ENCODE results near the gene TARM1.
A peak's percentile ranks its signal among the peaks of the same experiment; 100 is the strongest.
"Not testable (repeated sequence)": the region's sequence is repeated elsewhere in the genome, so short reads cannot be mapped to it uniquely, and the experiment has no call there.

TARM1 gene

GRCh38 chr19:54096617-54097106 lies 15.5 kb upstream of the TARM1 start:
- Histone ChIP-seq H3K27ac (ENCODE audit: low read length) (no peak overlapping the region), H3K36me3 (ENCODE audit: control insufficient read depth, low read depth, low read length) (no peaks in the 10 kb centered on the region), H3K9me3 (ENCODE audit: control insufficient read depth, low read depth, low read length) (no peaks in the 10 kb centered on the region), H3K4me3 (ENCODE audit: low read length) (peak overlapping the region; percentile 59), H3K27me3 (ENCODE audit: control insufficient read depth, insufficient read depth, low read length) (peaks cover 29% of the 10 kb centered on the region), H3K4me1 (ENCODE audit: control insufficient read depth, low read depth, low read length) (peaks cover 8% of the 10 kb centered on the region), H3K9ac (ENCODE audit: low read length) (peak overlapping the region; percentile 42)

- H3K4me3 ChIP-seq (ENCODE audit: low read length) = peak overlapping the region; percentile 59
- peaks cover 29% of the 10 kb centered on the region for H3K27me3 ChIP-seq (ENCODE audit: control insufficient read depth, insufficient read depth, low read length)
- H3K9ac ChIP-seq (ENCODE audit: low read length); H3K27ac ChIP-seq (ENCODE audit: low read length); H3K36me3 ChIP-seq (ENCODE audit: control insufficient read depth, low read depth, low read length); H3K4me1 ChIP-seq (ENCODE audit: control insufficient read depth, low read depth, low read length); H3K9me3 ChIP-seq (ENCODE audit: control insufficient read depth, low read depth, low read length): not testable (repeated sequence)
Observed at GRCh38 chr19:54095859-54096616, 14.9 kb upstream of the TARM1 start.

GRCh38 chr19:54095136-54095858 lies 14.1 kb upstream of the TARM1 start:
- no peak overlapping the region for H3K9ac ChIP-seq (ENCODE audit: low read length)
- H3K36me3 ChIP-seq (ENCODE audit: control insufficient read depth, low read depth, low read length) = no peaks in the 10 kb centered on the region
- peaks cover 8% of the 10 kb centered on the region for H3K4me1 ChIP-seq (ENCODE audit: control insufficient read depth, low read depth, low read length)
- peak overlapping the region; percentile 59 for H3K4me3 ChIP-seq (ENCODE audit: low read length)
- no peak overlapping the region for H3K27ac ChIP-seq (ENCODE audit: low read length)
- H3K27me3 ChIP-seq (ENCODE audit: control insufficient read depth, insufficient read depth, low read length) = peaks cover 29% of the 10 kb centered on the region
- H3K9me3 ChIP-seq (ENCODE audit: control insufficient read depth, low read depth, low read length) = no peaks in the 10 kb centered on the region

- no peak overlapping the region for H3K27ac ChIP-seq (ENCODE audit: low read length)
- H3K27me3 ChIP-seq (ENCODE audit: control insufficient read depth, insufficient read depth, low read length) = peaks cover 29% of the 10 kb centered on the region
- no peak overlapping the region for H3K4me3 ChIP-seq (ENCODE audit: low read length)
- H3K9me3 ChIP-seq (ENCODE audit: control insufficient read depth, low read depth, low read length) = no peaks in the 10 kb centered on the region
- no peaks in the 10 kb centered on the region for H3K36me3 ChIP-seq (ENCODE audit: control insufficient read depth, low read depth, low read length)
- peaks cover 8% of the 10 kb centered on the region for H3K4me1 ChIP-seq (ENCODE audit: control insufficient read depth, low read depth, low read length)
- H3K9ac ChIP-seq (ENCODE audit: low read length) = no peak overlapping the region
Observed at GRCh38 chr19:54094426-54095000, 13.3 kb upstream of the TARM1 start.

GRCh38 chr19:54084410-54084809 lies 3.2 kb upstream of the TARM1 start:
- Histone ChIP-seq H3K27me3 (ENCODE audit: control insufficient read depth, insufficient read depth, low read length) (no peaks in the 10 kb centered on the region), H3K4me3 (ENCODE audit: low read length) (no peak overlapping the region), H3K4me1 (ENCODE audit: control insufficient read depth, low read depth, low read length) (no peaks in the 10 kb centered on the region), H3K9ac (ENCODE audit: low read length) (no peak overlapping the region), H3K9me3 (ENCODE audit: control insufficient read depth, low read depth, low read length) (no peaks in the 10 kb centered on the region), H3K36me3 (ENCODE audit: control insufficient read depth, low read depth, low read length) (no peaks in the 10 kb centered on the region), H3K27ac (ENCODE audit: low read length) (no peak overlapping the region)

GRCh38 chr19:54077334-54077733 lies 3.8 kb downstream of the TARM1 start:
- Histone ChIP-seq H3K4me3 (ENCODE audit: low read length) (no peak overlapping the region), H3K27me3 (ENCODE audit: control insufficient read depth, insufficient read depth, low read length) (no peaks in the 10 kb centered on the region), H3K9me3 (ENCODE audit: control insufficient read depth, low read depth, low read length) (no peaks in the 10 kb centered on the region), H3K9ac (ENCODE audit: low read length) (no peak overlapping the region), H3K36me3 (ENCODE audit: control insufficient read depth, low read depth, low read length) (no peaks in the 10 kb centered on the region), H3K4me1 (ENCODE audit: control insufficient read depth, low read depth, low read length) (no peaks in the 10 kb centered on the region), H3K27ac (ENCODE audit: low read length) (no peak overlapping the region)

- no peak overlapping the region for H3K4me3 ChIP-seq (ENCODE audit: low read length)
- no peaks in the 10 kb centered on the region for H3K4me1 ChIP-seq (ENCODE audit: control insufficient read depth, low read depth, low read length)
- no peaks in the 10 kb centered on the region for H3K36me3 ChIP-seq (ENCODE audit: control insufficient read depth, low read depth, low read length)
- H3K27me3 ChIP-seq (ENCODE audit: control insufficient read depth, insufficient read depth, low read length) = no peaks in the 10 kb centered on the region
- no peak overlapping the region for H3K27ac ChIP-seq (ENCODE audit: low read length)
- H3K9me3 ChIP-seq (ENCODE audit: control insufficient read depth, low read depth, low read length) = no peaks in the 10 kb centered on the region
- no peak overlapping the region for H3K9ac ChIP-seq (ENCODE audit: low read length)
Observed at GRCh38 chr19:54074851-54075250, 6.3 kb downstream of the TARM1 start.

GRCh38 chr19:54073829-54074228 lies 7.3 kb downstream of the TARM1 start:
- Histone ChIP-seq H3K9ac (ENCODE audit: low read length) (no peak overlapping the region), H3K27me3 (ENCODE audit: control insufficient read depth, insufficient read depth, low read length) (no peaks in the 10 kb centered on the region), H3K9me3 (ENCODE audit: control insufficient read depth, low read depth, low read length) (no peaks in the 10 kb centered on the region), H3K27ac (ENCODE audit: low read length) (no peak overlapping the region), H3K4me3 (ENCODE audit: low read length) (no peak overlapping the region), H3K36me3 (ENCODE audit: control insufficient read depth, low read depth, low read length) (no peaks in the 10 kb centered on the region), H3K4me1 (ENCODE audit: control insufficient read depth, low read depth, low read length) (no peaks in the 10 kb centered on the region)

- no peaks in the 10 kb centered on the region for H3K36me3 ChIP-seq (ENCODE audit: control insufficient read depth, low read depth, low read length)
- H3K4me1 ChIP-seq (ENCODE audit: control insufficient read depth, low read depth, low read length) = no peaks in the 10 kb centered on the region
- no peak overlapping the region for H3K4me3 ChIP-seq (ENCODE audit: low read length)
- H3K9ac ChIP-seq (ENCODE audit: low read length) = no peak overlapping the region
- H3K27ac ChIP-seq (ENCODE audit: low read length) = no peak overlapping the region
- no peaks in the 10 kb centered on the region for H3K9me3 ChIP-seq (ENCODE audit: control insufficient read depth, low read depth, low read length)
- no peaks in the 10 kb centered on the region for H3K27me3 ChIP-seq (ENCODE audit: control insufficient read depth, insufficient read depth, low read length)
Observed at GRCh38 chr19:54069470-54069869, 11.7 kb downstream of the TARM1 start.

- Histone ChIP-seq H3K27me3 (ENCODE audit: control insufficient read depth, insufficient read depth, low read length) (no peaks in the 10 kb centered on the region), H3K27ac (ENCODE audit: low read length) (no peak within 1 kb of the TSS), H3K36me3 (ENCODE audit: control insufficient read depth, low read depth, low read length) (no peaks in the 10 kb centered on the region), H3K4me1 (ENCODE audit: control insufficient read depth, low read depth, low read length) (no peaks in the 10 kb centered on the region), H3K9me3 (ENCODE audit: control insufficient read depth, low read depth, low read length) (no peaks in the 10 kb centered on the region), H3K9ac (ENCODE audit: low read length) (no peak within 1 kb of the TSS), H3K4me3 (ENCODE audit: low read length) (no peak within 1 kb of the TSS)
Observed at GRCh38 chr19:54063350-54064116, 17.6 kb downstream of the TARM1 start, which contains the start of gene VSTM1. TSS of gene VSTM1 (minus strand) at chr19:54063897. CDS start at chr19:54063777, 120 bp downstream.

- H3K9ac ChIP-seq (ENCODE audit: low read length) = no peak overlapping the region
- H3K9me3 ChIP-seq (ENCODE audit: control insufficient read depth, low read depth, low read length) = no peaks in the 10 kb centered on the region
- no peak overlapping the region for H3K27ac ChIP-seq (ENCODE audit: low read length)
- H3K27me3 ChIP-seq (ENCODE audit: control insufficient read depth, insufficient read depth, low read length) = no peaks in the 10 kb centered on the region
- H3K4me1 ChIP-seq (ENCODE audit: control insufficient read depth, low read depth, low read length) = no peaks in the 10 kb centered on the region
- H3K36me3 ChIP-seq (ENCODE audit: control insufficient read depth, low read depth, low read length) = no peaks in the 10 kb centered on the region
- H3K4me3 ChIP-seq (ENCODE audit: low read length) = no peak overlapping the region
Observed at GRCh38 chr19:54062643-54063042, 18.5 kb downstream of the TARM1 start.

All from iPS-18a (cell line).